Esophagus squamous epithelium (tissue), 4 donors: ENCODE measurements around the gene STARD7.

Experiments used
- POLR2A ChIP-seq, 4 donors: fragments of 450-650 bp; IDR thresholded peaks; one replicate each; pipeline ENCODE4 v1.6.1; 2017; ENCODE audit warnings: antibody characterized with exemption in 4 of 4, mild to moderate bottlenecking in 4 of 4, moderate library complexity in 3 of 4
- TF ChIP-seq, protein P1 (sequence below), 6 experiments: fragments of 450-650 bp in 4 of 6; fragments of 200-600 bp in 2 of 6; sonication (generic) in 2 of 6; IDR thresholded peaks; one replicate each; pipeline ENCODE4 v1.5.1; 2016 to 2019; ENCODE audit warnings: antibody characterized with exemption in 6 of 6, mild to moderate bottlenecking in 4 of 6, moderate library complexity in 4 of 6

DNA sequence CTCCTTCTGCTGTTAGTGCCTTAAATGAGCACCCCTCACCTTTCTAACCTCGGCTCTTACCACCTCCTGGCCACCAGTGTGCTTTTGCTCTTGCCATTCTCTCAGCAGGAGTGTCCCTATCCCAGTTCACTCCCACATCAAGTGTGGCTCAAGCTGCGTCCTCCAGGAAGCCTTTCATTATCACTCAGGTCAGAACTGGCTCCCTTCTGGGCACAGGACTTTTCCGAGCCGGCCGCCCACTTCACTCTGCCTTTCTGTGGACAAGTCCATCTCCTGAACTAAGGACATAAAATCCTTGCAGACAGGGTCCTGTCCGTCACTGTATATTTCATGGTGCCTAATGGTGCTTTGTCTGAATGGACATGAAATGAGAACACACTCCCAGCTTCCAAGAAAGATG, 41.6 kb upstream of the STARD7 start:
- TF ChIP-seq, protein P1, sequence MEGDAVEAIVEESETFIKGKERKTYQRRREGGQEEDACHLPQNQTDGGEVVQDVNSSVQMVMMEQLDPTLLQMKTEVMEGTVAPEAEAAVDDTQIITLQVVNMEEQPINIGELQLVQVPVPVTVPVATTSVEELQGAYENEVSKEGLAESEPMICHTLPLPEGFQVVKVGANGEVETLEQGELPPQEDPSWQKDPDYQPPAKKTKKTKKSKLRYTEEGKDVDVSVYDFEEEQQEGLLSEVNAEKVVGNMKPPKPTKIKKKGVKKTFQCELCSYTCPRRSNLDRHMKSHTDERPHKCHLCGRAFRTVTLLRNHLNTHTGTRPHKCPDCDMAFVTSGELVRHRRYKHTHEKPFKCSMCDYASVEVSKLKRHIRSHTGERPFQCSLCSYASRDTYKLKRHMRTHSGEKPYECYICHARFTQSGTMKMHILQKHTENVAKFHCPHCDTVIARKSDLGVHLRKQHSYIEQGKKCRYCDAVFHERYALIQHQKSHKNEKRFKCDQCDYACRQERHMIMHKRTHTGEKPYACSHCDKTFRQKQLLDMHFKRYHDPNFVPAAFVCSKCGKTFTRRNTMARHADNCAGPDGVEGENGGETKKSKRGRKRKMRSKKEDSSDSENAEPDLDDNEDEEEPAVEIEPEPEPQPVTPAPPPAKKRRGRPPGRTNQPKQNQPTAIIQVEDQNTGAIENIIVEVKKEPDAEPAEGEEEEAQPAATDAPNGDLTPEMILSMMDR (IDR thresholded peaks at IDR 0.05), result no peak
- no peak for TF ChIP-seq POLR2A (IDR thresholded peaks at IDR 0.05)
